Measurements from ENCODE around the gene SLC32A1. TPM values are rescaled to one million over a fixed set of nuclear protein-coding genes. Genes with fewer than 3 reads are reported as not detected.

The SLC32A1 gene
- total and polyA plus RNA-seq, 2 of the 13 experiments (the other 11 are each of a cell fraction or from before 2014, with no cell fraction given), result not detected

GRCh38 chr20:38730989-38731737 lies 6.9 kb downstream of the SLC32A1 start (continued):
- peak; percentile 78 for TF ChIP-seq ZNF777 (CRISPR knock-in tag; IDR thresholded peaks at IDR 0.05)
- no peak for TF ChIP-seq ZNF629 (CRISPR knock-in tag; conservative IDR thresholded peaks at IDR 0.05)
- TF ChIP-seq PBX3 (CRISPR knock-in tag; IDR thresholded peaks at IDR 0.05; ENCODE audit: borderline replicate concordance), result no peak
- no peak for TF ChIP-seq RFXANK (CRISPR knock-in tag; IDR thresholded peaks at IDR 0.05)
- no peak for TF ChIP-seq DMTF1 (CRISPR knock-in tag; IDR thresholded peaks at IDR 0.05)
- no peak; the same call in 1 of the 2 replicates for TF ChIP-seq BCL3 (CRISPR knock-in tag; IDR thresholded peaks at IDR 0.05)
- TF ChIP-seq ZNF775 (CRISPR knock-in tag; IDR thresholded peaks at IDR 0.05; ENCODE audit: borderline replicate concordance), result no peak
- TF ChIP-seq MXI1 (IDR thresholded peaks at IDR 0.05; ENCODE audit: borderline replicate concordance, low read depth, low read length), result peak; percentile 69; the same call in 2 of the 3 replicates
- TF ChIP-seq PRPF4 (IDR thresholded peaks at IDR 0.05; ENCODE audit: low read depth, low read length, poor library complexity, severe bottlenecking), result no peak
- no peak for TF ChIP-seq ZNF451 (CRISPR knock-in tag; IDR thresholded peaks at IDR 0.05)
- TF ChIP-seq CAMTA2 (CRISPR knock-in tag; IDR thresholded peaks at IDR 0.05; ENCODE audit: borderline replicate concordance), result peak; percentile 69; the same call in 1 of the 2 replicates
- no peak for TF ChIP-seq NFYC (CRISPR knock-in tag; IDR thresholded peaks at IDR 0.05)
- no peak for TF ChIP-seq MED13 (CRISPR knock-in tag; IDR thresholded peaks at IDR 0.05)
- no peak for TF ChIP-seq ZNF530 (CRISPR knock-in tag; IDR thresholded peaks at IDR 0.05; ENCODE audit: low read depth)
- TF ChIP-seq RBFOX2 (IDR thresholded peaks at IDR 0.05; ENCODE audit: low read depth, low read length), result no peak
- TF ChIP-seq HNRNPH1 (optimal IDR thresholded peaks at IDR 0.05; ENCODE audit: low read depth, low read length), result no peak
- no peak for TF ChIP-seq SALL2 (CRISPR knock-in tag; IDR thresholded peaks at IDR 0.05)
- no peak for TF ChIP-seq SRSF1 (optimal IDR thresholded peaks at IDR 0.05; ENCODE audit: low read depth, low read length)
- TF ChIP-seq ZNF703 (CRISPR knock-in tag; IDR thresholded peaks at IDR 0.05; ENCODE audit: borderline replicate concordance), result no peak
- TF ChIP-seq HNF4A (CRISPR knock-in tag; IDR thresholded peaks at IDR 0.05), result no peak
- TF ChIP-seq KAT8 (CRISPR knock-in tag; IDR thresholded peaks at IDR 0.05), result 0 out of 2 replicates have a peak, but pooled peaks have one; percentile 9
- peak; percentile 36 for TF ChIP-seq ZNF772 (CRISPR knock-in tag; IDR thresholded peaks at IDR 0.05)
- peak; percentile 47 for TF ChIP-seq PITX1 (CRISPR knock-in tag; IDR thresholded peaks at IDR 0.05)
- TF ChIP-seq KLF16 (CRISPR knock-in tag; IDR thresholded peaks at IDR 0.05), result 0 out of 4 replicates have a peak, but pooled peaks of 1 of the 2 experiments have one; percentile 19
- no peak for TF ChIP-seq ISL2 (CRISPR knock-in tag; IDR thresholded peaks at IDR 0.05)
- TF ChIP-seq ZNF784 (CRISPR knock-in tag; IDR thresholded peaks at IDR 0.05; ENCODE audit: borderline replicate concordance), result peak; percentile 14; the same call in 1 of the 2 replicates
